Measurements from ENCODE around the gene MIDN.
A peak's percentile ranks its signal among the peaks of the same experiment; 100 is the strongest.

DNA sequence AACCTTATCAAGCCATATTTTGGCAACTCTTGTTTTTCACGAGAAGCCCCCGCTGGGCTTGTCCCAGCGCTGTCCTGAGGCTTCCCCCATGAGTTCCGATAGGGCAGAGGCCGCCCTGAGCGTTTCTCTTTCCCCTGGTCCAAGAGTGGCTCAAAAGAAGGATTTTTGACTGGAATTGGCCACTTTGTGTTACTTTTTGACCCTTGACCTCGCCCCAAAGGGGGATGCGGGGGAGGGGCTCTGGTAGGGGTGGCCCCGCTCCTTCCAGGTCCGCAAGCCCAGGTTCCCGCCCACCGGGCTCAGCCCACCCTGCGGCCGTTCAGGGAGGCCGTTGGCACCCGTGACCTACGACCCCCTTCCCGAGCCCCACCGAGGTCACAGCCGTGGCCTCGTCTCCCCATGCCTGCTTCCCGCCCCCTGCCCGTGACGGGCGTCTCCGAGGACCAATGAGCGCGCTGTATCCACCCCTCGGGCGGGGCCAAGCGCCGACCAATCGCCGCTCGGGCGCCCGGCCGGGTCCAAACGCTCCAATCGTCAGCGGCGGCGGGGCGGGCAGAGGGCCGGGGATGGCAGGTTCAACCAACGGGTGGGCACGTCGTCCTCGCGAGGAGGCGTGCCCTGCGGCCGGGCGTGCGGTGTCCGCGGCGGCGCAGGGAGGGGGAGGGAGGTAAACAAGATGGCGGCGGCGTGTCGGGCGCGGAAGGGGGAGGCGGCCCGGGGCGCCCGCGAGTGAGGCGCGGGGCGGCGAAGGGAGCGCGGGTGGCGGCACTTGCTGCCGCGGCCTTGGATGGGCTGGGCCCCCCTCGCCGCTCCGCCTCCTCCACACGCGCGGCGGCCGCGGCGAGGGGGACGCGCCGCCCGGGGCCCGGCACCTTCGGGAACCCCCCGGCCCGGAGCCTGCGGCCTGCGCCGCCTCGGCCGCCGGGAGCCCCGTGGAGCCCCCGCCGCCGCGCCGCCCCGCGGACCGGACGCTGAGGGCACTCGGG is 43.0 kb upstream of the MIDN start, which contains the start of gene STK11:
- TF ChIP-seq POLR2AphosphoS5 (IDR thresholded peaks at IDR 0.05; ENCODE audit: insufficient read depth in 1 of 2, low read depth in 1 of 2) (peak; percentile 42 to 79), POLR2A (IDR thresholded peaks at IDR 0.05) (peak in 1 of 2 donors; percentile 74)

Measured in vagina (tissue), 2 donors.